NCI-H526 treated with DMSO at 0.1 percent for 48 hours (cell line): ENCODE data around the gene NDUFA3.
A peak's percentile ranks its signal among the peaks of the same experiment; 100 is the strongest.
"Not testable (repeated sequence)": the region's sequence is repeated elsewhere in the genome, so short reads cannot be mapped to it uniquely, and the experiment has no call there.

Source experiments
- DNase-seq: peaks from one replicate; lab custom pipeline; 2025; lab: John Stamatoyannopoulos, UW

Gene NDUFA3

DNA sequence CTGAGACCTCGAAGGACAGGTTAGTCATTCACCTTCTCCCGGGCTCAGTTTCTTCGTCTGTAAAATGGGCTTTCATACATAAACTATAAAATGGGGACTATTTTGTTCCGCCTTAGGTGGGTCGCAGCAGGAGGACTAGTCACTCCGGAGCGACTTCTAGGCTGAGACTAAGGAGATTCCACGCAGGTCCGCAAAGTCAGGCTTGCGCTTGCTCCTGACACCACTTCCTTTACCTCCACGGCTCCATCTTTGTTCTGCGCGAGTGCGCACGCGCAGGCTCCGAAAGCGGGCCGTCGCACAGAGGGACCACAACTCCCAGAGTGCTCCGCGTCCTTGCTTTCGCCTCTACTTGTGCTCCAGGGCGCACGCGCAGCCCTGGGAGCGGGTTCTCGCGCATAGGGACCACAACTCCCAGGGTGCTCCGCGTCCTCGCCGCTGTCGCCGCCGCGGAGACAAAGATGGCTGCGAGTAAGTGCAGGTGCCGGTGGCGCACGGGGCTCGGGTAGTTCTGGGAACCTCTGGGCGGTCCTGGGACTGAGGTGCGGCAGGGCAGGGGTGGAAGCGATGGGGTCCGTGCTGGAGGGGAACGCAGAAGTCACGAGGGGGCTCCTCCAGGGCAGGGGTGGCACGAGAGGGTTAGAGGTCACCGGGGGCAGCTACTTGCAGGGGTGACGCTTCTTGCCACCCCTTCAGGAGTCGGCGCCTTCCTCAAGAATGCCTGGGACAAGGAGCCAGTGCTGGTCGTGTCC, at the start of gene NDUFA3:
TSS of gene NDUFA3 (plus strand) at position 435 of the 749 bp plus-strand sequence. CDS start at position 459, 24 bp downstream.
- DNase-seq: peak; percentile 98

DNA sequence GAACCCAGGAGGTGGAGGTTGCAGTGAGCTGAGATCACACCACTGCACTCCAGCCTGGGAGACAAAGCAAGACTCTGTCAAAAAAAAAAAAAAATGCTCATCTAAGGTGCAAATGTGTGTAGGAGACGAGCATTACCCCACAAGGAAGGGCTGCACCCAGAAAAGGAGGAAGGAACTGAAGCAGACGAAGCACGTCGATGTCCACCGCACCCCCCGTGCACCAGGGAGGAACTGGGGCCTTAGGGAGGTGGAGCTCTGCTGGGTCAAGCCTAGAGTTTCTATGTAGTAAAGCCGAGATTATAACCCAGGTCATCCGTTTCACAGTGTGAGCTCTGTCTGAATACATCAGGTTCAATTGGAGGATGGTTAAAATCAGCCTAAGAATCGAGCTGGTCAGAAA, 40.0 kb upstream of the NDUFA3 start:
- DNase-seq: no peak

DNA sequence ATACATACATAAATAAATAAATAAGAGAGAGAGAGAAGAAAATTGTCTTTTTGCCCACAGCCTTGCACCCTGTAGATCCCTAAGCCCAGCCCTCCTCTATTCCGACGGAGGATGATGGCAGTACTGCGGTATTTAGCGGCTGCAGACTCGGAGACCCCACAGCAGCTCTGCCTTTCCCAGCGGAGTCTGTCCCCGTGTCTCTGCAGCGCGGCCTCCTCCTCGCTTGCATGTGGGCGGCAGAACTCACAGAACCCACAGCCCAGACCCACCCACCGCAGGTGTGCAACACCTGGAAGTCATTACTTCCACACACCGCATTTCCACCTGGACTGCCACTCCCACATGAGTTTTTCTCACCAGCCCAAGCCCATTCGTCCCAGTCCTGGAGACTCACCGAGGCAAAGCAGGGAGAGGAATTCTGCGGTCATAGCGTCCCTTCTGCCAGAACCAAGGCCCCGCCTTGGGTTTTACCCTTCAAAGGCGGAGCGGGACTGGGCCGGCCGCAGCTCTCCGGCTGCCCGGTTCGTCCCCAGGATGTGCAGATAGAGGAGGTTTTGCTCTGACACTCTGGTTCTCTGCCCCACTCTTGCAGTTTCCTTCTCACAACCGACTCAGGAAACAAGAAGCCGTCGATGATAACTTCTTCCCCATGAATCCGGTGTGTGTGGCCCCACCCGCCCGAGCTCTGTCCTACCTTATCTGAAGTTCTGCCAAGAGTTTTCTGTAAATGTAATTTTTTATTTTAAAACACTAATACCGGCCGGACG, 39.1 kb upstream of the NDUFA3 start, which contains the start of gene VSTM1:
TSS of gene VSTM1 (minus strand) at position 548 of the 767 bp plus-strand sequence. CDS start at position 428, 120 bp downstream.
- no peak for DNase-seq

DNA sequence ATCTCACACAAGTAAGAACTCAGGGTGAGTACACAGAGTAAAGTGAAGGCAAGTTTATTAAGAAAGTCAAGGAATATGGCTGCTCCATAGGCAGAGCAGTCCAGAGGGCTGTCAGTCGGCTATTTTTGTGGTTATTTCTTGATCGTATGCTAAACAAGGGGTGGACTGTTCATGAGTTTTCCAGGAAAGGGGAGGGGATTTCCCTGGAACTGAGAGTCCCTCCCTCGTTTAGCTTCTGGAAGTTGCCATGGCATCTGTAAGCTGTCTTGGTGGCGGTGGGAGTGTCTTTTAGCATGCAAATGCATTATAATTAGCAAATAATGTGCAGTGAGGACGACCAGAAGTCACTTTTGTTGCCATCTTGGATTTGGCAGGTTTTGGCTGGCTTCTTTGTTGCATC, 33.2 kb upstream of the NDUFA3 start:
- no peak for DNase-seq

DNA sequence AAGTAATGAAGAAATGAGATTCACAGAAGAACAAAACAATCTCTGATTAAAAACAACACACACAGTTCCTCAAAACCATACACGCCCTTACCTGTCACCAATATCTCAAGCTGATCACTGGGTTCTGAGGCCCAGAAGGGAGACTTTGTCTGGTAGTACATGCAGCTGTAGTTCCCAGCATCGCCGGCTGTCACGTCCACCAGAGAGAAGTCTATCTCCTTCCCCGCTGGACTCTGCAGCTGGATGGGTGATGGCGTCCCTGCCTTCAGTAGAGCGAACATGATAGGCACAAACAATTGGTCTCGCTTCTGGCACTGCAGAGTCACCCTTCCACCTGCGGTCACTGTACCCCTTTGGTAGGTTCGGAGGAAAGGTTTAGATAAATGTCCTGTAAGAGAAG, 28.8 kb upstream of the NDUFA3 start:
- DNase-seq: no peak

DNA sequence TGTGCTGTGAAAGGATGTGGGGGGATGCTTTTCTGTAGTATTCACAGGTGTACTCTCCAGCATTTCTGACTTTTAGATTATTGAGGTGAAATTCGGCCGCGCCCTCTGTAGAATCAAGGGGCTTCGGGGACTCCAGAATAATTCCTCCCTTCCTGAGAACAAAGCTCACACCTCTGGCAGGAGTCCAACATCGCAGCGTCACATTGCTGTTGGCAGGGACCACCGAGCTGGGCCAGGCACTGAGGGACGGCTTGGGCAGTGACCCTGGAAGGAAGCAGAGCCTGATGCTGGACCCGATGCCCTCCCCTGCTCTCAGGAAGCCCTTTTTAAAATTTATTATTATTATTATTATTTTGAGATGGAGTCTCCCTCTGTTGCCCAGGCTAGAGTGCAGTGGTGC, 27.8 kb upstream of the NDUFA3 start:
- no peak for DNase-seq

DNA sequence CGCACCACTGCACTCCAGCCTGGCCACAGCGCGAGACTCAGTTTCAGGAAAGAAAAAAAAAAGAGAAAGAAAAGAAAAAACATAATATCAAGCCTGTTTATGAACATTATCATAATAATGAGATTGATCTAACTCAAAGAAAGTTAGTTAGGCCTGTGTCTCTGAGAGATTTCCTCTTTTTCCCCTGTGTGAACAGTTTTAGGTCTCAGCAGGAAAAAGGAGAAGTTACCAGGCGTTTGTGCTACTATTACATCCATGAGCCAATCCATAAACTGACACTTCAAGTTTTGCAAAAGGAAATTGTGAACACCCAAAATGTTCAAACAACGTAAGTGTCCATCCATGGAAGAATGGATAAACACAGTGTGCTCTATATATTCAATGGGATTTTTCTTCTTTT, 25.3 kb upstream of the NDUFA3 start:
- DNase-seq: no peak

DNA sequence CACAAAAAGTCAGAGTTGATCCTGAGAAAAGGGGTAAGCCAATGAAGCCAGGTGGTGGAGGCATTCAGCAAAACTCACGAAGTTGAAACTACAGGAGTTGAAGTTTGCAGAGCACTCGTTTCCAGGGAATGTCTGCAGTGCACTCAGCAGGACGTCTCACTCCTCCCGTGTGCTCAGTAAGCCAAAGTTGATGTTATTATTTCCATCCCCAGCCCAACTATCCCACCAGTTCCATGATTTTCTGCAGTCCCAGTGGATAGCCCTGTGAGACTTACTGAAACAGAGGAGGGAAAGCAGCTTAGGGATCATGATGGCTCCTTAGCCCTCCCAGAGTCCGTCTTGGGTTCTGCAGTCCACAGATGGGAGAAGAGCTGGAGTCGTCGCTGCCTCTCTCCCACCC, 21.6 kb upstream of the NDUFA3 start, which contains the start of gene TARM1:
TSS of gene TARM1 (minus strand) at position 334 of the 400 bp plus-strand sequence. CDS start at position 309, 25 bp downstream.
- no peak for DNase-seq

DNA sequence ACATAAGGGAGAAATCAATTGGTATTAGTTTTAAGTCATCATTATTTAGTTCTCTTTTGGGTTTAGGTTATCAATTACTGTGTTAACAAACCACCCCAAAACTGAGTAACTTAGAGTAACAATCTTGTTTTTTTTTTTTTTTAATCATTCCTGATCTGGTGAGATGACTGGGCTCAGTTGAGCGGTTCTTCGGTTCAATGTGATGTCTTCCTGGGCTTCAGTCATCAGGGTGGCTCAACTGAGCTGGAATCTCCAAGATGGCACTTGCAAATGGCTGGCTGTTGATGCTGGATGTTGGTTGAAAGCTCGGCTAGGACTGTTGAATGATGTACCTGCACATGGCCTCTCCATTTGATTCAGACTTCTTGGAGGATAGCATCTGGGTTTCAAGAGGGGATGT, 18.2 kb upstream of the NDUFA3 start:
- DNase-seq: no peak

DNA sequence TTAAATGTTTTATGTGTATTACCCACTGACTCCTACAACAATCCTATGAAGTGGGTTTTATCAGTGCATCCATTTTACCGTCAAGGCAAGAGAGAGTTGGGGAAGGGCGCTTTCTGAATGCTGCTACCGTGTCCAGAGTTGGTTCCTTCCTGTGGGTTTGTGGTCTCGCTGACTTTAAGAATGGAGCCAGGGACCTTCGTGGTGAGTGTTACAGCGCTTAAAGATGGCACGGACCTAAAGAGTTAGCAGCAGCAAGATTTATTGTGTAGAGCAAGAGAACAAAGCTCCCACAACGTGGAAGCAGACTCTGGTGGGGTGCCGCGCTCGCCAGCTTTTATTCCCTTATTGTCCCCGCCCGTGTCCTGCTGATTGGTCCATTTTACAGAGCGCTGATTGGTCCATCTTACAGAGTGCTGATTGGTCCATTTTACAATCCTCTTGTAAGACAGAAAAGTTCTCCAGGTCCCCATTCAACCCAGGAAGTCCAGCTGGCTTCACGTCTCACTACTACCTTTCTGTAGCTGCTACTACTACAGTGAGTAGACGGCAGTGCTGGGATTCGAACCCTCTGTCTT, 8.1 kb upstream of the NDUFA3 start:
- no peak for DNase-seq

DNA sequence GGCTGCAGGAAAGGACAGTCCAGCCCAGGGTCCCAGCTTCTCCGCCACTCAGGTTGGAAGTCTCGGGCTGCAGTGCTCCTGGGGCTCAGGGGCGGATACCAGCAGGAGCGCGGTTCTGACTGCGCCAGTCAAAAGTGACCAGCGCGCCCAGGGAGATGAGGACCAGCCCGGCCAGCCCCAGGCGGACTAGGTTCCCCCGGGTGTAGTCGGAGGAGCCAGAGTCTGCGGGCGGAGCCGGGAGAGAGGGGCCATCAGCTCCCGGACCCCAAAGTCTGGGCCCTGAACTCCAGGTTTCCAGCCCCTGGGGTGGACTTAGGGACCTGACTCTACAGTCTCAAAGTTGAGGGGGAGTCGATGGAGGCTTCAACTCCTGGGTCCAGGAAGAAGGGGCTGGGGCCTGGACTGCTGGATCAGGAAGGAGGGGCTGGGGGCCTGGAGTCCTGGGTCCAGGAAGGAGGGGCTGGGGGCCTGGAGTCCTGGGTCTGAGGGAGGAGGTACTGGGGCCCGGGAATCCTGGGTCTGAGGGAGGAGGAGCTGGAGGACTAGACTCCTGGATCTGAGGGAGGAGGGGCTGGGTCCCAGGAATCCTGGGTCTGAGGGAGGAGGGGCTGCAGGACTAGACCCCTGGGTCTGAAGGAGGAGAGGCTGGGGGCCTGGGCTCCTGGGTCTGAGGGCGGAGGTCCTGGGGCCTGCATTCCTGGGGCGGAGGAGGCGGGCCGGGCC, 7.4 kb upstream of the NDUFA3 start:
- DNase-seq: no peak

DNA sequence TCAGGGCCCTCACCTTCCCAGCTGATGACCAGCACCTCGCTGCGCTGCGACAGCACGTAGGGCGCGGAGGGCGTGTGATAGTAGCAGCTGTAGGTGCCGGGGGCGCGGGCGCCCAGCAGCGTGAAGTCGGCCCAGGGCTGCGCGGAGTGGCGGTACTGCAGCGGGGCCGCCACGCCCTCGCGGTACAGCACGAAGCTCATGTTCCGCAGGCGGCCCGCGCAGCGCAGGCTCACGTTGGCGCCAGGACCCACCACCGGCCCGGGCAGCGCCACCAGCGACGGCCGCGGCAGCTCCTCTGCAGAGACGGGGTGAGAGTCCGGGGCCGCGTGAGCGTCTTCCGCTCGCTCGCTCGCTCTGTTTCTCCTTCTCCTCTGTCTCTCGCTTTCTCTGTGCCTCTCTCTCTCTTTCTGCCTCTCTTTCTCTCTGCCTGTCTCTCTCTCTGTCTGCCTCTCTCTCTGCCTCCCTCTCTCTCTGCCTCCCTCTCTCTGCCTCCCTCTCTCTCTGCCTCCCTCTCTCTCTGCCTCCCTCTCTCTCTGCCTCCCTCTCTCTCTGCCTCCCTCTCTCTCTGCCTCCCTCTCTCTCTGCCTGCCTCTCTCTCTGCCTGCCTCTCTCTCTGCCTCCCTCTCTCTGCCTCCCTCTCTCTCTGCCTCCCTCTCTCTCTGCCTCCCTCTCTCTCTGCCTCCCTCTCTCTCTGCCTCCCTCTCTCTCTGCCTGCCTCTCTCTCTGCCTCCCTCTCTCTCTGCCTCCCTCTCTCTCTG, 6.6 kb upstream of the NDUFA3 start:
- DNase-seq: peak; percentile 26

DNA sequence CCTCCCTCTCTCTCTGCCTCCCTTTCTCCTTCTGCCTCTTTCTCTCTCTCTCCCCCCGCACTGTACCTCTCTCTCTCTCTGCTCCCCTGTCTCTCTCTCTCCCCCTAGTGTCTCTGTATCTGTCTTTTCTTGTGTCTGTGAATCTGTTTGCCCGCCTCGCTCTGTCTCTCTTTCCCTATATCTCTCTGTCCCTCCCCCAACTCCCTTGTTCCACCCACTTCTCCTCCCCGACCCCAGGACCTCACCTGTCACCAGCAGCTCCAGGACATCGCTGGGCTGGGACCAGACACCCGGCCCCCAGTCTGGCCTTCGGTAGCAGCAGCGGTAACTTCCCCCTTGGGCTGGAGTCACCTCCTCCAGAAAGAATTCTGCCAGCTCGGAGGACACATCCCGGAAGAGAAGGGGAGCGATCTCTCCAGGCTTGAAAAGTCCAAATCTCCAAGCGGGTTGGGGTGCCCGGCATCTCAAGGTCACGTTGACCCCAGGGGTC, 6.0 kb upstream of the NDUFA3 start:
- DNase-seq: no peak

DNA sequence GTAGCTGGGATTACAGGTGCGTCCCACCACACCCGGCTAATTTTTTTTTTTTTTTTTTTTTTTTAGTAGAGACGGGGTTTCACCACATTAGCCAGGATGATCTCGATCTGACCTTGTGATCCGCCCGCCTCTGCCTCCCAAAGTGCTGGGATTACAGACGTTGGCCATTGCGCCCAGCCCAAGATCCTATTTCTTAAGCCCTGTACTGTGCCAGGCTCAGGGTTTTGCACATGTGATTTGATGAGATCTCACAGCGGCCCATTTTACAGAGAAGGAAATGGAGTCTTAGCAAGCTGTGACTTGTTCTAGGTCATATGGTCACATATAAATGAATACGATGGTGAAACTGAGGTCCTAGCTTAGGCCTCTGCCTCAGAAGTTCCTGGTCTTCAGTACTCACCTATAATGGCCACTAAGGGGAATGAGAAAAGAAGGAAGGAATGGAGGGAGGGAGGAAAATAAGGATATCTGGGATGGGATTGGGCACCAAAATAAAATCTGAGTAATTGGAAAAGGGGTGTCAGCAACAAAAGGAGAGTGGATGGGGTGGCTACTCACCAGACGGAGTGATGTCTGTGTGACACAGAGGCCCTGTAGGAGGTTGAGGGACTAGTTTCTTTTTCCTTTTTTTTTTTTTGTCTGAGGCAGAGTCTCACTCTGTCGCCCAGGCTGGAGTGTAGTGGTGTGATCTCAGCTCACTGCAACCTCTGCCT, 3.3 kb upstream of the NDUFA3 start:
- no peak for DNase-seq

DNA sequence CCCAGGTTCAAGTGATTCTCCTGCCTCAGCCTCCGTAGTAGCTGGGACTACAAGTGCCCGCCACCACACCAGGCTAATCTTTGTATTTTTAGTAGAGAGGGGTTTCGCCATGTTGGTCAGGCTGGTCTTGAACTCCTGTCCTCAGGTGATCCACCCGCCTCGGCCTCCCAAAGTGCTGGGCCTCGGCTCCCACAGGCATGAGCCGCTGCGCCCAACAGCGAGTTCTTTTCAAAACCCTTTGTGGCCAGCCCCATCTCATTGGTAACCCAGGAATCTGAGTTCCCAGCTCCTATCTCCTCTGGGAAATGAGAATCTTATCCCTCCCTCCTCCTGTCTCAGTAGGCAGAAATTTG, 2.8 kb upstream of the NDUFA3 start:
- DNase-seq: not testable (repeated sequence)

DNA sequence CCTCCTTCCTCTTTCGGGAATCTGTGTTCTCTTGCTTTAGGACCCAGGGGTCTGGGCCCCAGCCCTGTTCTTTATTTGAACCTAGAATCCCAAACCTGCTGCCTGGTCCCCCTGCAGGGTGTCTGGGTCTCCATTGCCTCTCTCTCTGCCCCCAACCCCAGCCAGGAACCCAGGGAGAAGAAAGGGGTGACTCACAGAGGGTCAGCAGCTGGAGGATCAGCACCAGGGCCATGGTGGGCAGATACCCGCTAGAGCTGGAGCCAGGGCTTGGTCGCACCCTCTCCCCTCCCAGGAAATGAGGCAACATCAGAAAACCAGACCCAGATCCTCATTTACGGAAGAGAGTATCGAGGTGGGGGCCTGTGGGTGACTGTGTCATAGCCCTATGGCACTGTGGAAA, 2.1 kb upstream of the NDUFA3 start, which contains the start of gene OSCAR:
TSS of gene OSCAR (minus strand) at position 243 of the 400 bp plus-strand sequence. CDS start at position 232, 11 bp downstream.
- DNase-seq: no peak

DNA sequence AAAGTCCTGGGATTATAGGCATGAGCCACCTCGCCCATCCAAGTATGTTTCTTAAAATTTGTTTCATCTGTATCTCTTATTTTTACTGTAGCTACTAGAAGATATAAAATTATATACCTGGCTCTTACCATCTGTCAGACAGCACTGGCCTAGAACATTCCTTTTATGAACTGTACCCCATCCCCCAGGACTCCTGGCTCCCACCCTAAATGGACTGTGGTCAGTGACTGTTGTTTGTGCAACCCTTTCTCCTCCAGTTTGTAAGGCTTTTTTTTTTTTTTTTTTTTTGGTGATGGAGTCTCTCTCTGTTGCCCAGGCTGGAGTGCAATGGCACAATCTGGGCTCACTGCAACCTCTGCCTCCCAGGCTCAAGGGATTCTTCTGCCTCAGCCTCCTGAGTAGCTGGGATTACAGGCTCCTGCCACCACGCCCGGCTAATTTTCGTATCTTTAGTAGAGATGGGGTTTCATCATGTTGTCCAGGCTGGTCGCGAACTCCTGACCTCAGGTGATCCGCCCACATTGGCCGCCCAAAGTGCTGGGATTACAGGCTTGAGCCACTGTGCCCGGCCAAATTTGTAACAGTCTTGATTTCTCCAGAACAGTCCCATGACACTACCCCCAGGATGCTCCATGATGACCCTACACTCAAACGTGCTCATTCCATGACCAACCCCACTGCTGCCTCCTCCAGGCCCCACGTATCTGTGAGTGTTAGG, 2.5 kb downstream of the NDUFA3 start:
- DNase-seq: no peak

DNA sequence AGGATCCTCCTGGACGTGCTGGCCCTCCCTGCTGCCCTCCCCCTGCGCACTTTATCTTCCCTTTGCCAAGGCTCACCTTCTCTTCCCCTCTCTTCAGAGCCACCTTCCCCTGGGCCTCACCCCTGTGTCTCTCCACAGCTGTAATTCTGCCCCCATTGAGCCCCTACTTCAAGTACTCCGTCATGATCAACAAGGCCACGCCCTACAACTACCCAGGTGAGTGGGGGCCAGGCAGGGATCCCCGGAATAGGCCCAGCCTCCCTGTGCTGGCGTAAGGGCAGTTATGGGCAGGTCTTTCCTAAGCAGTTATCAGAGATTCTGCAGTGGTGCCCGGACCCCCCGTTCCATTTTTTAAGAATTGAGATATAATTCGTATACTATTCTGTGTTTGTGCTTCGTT, 3.1 kb downstream of the NDUFA3 start:
- no peak for DNase-seq

DNA sequence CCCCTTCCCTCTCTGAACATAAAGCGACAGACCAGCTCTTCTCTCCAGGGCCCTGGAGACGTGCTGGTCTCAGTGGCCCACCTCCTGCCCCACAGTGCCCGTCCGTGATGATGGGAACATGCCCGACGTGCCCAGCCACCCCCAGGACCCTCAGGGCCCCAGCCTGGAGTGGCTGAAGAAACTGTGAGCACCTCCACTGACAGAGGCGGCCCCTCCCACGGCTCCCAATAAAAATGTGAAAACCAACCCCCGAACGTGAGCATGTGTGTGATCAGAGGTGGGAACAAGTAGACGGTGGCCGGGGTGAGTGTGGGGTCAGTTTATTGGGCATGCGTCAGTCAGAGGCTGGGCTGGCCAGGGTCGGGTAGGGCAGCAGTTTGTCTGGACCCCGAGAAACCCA, 4.1 kb downstream of the NDUFA3 start:
- DNase-seq: no peak
